Lung (tissue), 12 donors: Measurements from ENCODE around the gene DCAF17. TPM values are rescaled to one million over a fixed set of nuclear protein-coding genes. Genes with fewer than 3 reads are reported as not detected.

Source experiments
- ATAC-seq: fragments of 200-7000 bp; cut with Tn5 transposase; one replicate; pipeline ENCODE4 v1.9.1; 2020; ENCODE audit warnings: moderate number of reproducible peaks; ENCODE audit not compliant: insufficient read depth, low FRiP score
- DNase-seq, 3 donors: peaks; one replicate each; pipeline ENCODE4 v3.0.0-alpha.2; 2013 to 2017
- H3K27ac ChIP-seq, 2 donors: one replicate each; pipeline ENCODE4 v1.5.1; 2013; ENCODE audit warnings: mild to moderate bottlenecking in 2 of 2, moderate library complexity in 2 of 2, control low read depth in 1 of 2, inconsistent platforms in 1 of 2, low read depth in 1 of 2, low read length in 1 of 2
- H3K27me3 ChIP-seq, 3 donors: one replicate each; pipeline ENCODE4 v1.5.1; 2013; ENCODE audit warnings: low read length in 2 of 3; ENCODE audit not compliant: control insufficient read depth in 3 of 3, insufficient read depth in 3 of 3
- H3K36me3 ChIP-seq, 4 donors: one replicate each; pipeline ENCODE4 v1.5.1; 2013; ENCODE audit warnings: low read length in 4 of 4, mild to moderate bottlenecking in 1 of 4, moderate library complexity in 1 of 4; ENCODE audit not compliant: control insufficient read depth in 4 of 4, insufficient read depth in 4 of 4
- H3K4me1 ChIP-seq, 5 donors: one replicate each; pipeline ENCODE4 v1.5.1; 2013; ENCODE audit warnings: low read length in 5 of 5, mild to moderate bottlenecking in 2 of 5, moderate library complexity in 1 of 5; ENCODE audit not compliant: control insufficient read depth in 5 of 5, insufficient read depth in 5 of 5
- H3K4me3 ChIP-seq: one replicate; pipeline ENCODE4 v1.5.1; 2013; ENCODE audit warnings: mild to moderate bottlenecking, control low read depth, moderate library complexity
- H3K9ac ChIP-seq, 2 donors: one replicate each; pipeline ENCODE4 v1.5.1; 2013; ENCODE audit warnings: low read length in 2 of 2, control low read depth in 1 of 2; ENCODE audit not compliant: insufficient read depth in 1 of 2
- H3K9me3 ChIP-seq, 4 donors: one replicate each; pipeline ENCODE4 v1.5.1; 2013; ENCODE audit warnings: low read length in 3 of 4, mild to moderate bottlenecking in 1 of 4, moderate library complexity in 1 of 4; ENCODE audit not compliant: control insufficient read depth in 4 of 4, insufficient read depth in 3 of 4
- CTCF ChIP-seq: IDR thresholded peaks from 2 replicates; pipeline ENCODE4 v1.5.1; 2012; ENCODE audit warnings: mild to moderate bottlenecking; ENCODE audit errors: control extremely low read depth, extremely low read depth
- WGBS, 2 donors: extraction: QIAGEN DNeasy Blood & Tissue Kit; methylation state at CpG; one replicate each; pipeline ENCODE4 v1.1.7; 2013; 5-methylcytosine and 5-hydroxymethylcytosine counted together
- polyA plus RNA-seq, 2 donors: library from polyadenylated mRNA; stranded (reverse); fragments of 200-250 nt; gene quantifications; one replicate each; pipeline ENCODE4 v1.2.1, GENCODE V29; 2013
- total RNA-seq, 2 donors: library from RNA; depleted of rRNA in 1 of 2; stranded (reverse); fragments of >200 nt in 1 of 2; gene quantifications; one replicate each; pipeline ENCODE4 v1.2.1, GENCODE V29; 2014 to 2021
- donor health status: control.
- donor health status: control.
- donor health status: Bipolar disorder and iron deficiency.
- donor health status: healthy.
- donor health status: DM: yes; HTN: yes; CAD: no.

DCAF17 gene
- total and polyA plus RNA-seq, 4 donors: 3.1 to 34.4 (median 8.0) TPM

- no peak for ATAC-seq
- peaks cover 0 to 3% (median 0%) of the 10 kb centered on the region in 4 donors for H3K9me3 ChIP-seq
- H3K9ac ChIP-seq: peak within 1 kb of the TSS; percentile 31 to 77
- H3K27me3 ChIP-seq: no peaks in the 10 kb centered on the region
- H3K36me3 ChIP-seq: peaks cover 0 to 19% (median 10%) of the 10 kb centered on the region in 4 donors
- TF ChIP-seq CTCF: no peak
- H3K4me1 ChIP-seq: peaks cover 0 to 23% (median 5%) of the 10 kb centered on the region in 5 donors
- peak within 1 kb of the TSS; percentile 94 to 99 for H3K27ac ChIP-seq
- no peak for DNase-seq
- WGBS, 2 donors: 0% methylated on average over 15 of the region's 15 CpGs
- H3K4me3 ChIP-seq: peak within 1 kb of the TSS; percentile 83
Measured at GRCh38 chr2:171433763-171434012, 338 bp upstream of the DCAF17 start, which contains the start of gene METTL8. Gene METTL8, minus strand, starts transcription at chr2:171433990. Its CDS starts 41,805 bp downstream, at chr2:171392185.

- no peaks in the 10 kb centered on the region for H3K27me3 ChIP-seq
- no peak overlapping the region for H3K9ac ChIP-seq
- peaks cover 0 to 3% (median 0%) of the 10 kb centered on the region in 4 donors for H3K9me3 ChIP-seq
- H3K4me1 ChIP-seq: peaks cover 0 to 23% (median 5%) of the 10 kb centered on the region in 5 donors
- WGBS, 2 donors: 98% methylated on average over 1 of the region's 1 CpG
- no peak overlapping the region for H3K4me3 ChIP-seq
- TF ChIP-seq CTCF: no peak
- no peak overlapping the region for H3K27ac ChIP-seq
- ATAC-seq (no peak), DNase-seq (no peak)
- H3K36me3 ChIP-seq: peaks cover 6 to 21% (median 14%) of the 10 kb centered on the region in 4 donors
Measured at GRCh38 chr2:171436307-171436706, 2.3 kb downstream of the DCAF17 start.

- H3K9me3 ChIP-seq: no peaks in the 10 kb centered on the region
- H3K27ac ChIP-seq: no peak overlapping the region
- no peak overlapping the region for H3K4me3 ChIP-seq
- H3K4me1 ChIP-seq: no peaks in the 10 kb centered on the region
- H3K27me3 ChIP-seq: no peaks in the 10 kb centered on the region
- no peak for TF ChIP-seq CTCF
- H3K9ac ChIP-seq: no peak overlapping the region
- no peak for DNase-seq
- H3K36me3 ChIP-seq: peaks cover 9 to 23% (median 15%) of the 10 kb centered on the region in 4 donors
- no peak for ATAC-seq
Measured at GRCh38 chr2:171441470-171441869, 7.4 kb downstream of the DCAF17 start.

GRCh38 chr2:171447675-171448074 is 13.6 kb downstream of the DCAF17 start:
- Histone ChIP-seq H3K9me3 (no peaks in the 10 kb centered on the region), H3K4me3 (no peak overlapping the region), H3K4me1 (no peaks in the 10 kb centered on the region), H3K27me3 (no peaks in the 10 kb centered on the region), H3K27ac (no peak overlapping the region), H3K9ac (no peak overlapping the region), H3K36me3 (peaks cover 0 to 29% (median 20%) of the 10 kb centered on the region in 4 donors)
- ATAC-seq (no peak), DNase-seq (no peak)
- WGBS, 2 donors: 93 to 95% methylated on average over 2 of the region's 2 CpGs
- no peak for TF ChIP-seq CTCF
